HEK293 (cell line): ENCODE measurements around the gene BORCS5.

ENCODE experiments used
- ZNF513 ChIP-seq: fragments of 450-650 bp; IDR thresholded peaks from 2 replicates; pipeline ENCODE4 v1.5.1; 2018; ENCODE audit warnings: missing biosample characterization, missing genetic modification characterization
- ZNF747 ChIP-seq: fragments of 450-650 bp; formaldehyde crosslinking; IDR thresholded peaks from 2 replicates; pipeline ENCODE4 v1.5.1; 2016; ENCODE audit warnings: missing biosample characterization, missing genetic modification characterization
- TF ChIP-seq, protein P1 (sequence below): fragments of 450-650 bp; formaldehyde crosslinking; IDR thresholded peaks from 2 replicates; pipeline ENCODE4 v1.5.1; 2016; ENCODE audit warnings: missing biosample characterization, missing genetic modification characterization

DNA sequence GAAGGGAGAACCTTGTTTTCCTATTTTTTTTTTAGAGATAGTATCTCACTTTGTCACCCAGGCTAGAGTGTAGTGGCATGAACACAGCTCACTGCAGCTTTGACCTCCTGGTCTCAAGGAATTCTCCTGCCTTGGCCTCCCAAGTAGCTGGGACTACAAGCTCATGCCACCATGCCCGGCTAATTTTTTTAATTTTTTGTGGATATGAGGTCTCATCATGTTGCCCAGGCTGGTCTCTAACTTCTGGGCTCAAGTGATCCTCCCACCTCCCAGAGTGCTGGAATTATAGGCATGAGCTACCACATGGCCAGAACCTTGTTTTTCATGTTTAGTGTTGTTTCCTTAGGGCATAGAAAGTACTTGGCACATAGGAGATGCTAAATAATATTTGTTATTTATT is 20.4 kb upstream of the BORCS5 start:
- no peak for TF ChIP-seq ZNF513 (tag by site-specific recombination)
- TF ChIP-seq, protein P1, sequence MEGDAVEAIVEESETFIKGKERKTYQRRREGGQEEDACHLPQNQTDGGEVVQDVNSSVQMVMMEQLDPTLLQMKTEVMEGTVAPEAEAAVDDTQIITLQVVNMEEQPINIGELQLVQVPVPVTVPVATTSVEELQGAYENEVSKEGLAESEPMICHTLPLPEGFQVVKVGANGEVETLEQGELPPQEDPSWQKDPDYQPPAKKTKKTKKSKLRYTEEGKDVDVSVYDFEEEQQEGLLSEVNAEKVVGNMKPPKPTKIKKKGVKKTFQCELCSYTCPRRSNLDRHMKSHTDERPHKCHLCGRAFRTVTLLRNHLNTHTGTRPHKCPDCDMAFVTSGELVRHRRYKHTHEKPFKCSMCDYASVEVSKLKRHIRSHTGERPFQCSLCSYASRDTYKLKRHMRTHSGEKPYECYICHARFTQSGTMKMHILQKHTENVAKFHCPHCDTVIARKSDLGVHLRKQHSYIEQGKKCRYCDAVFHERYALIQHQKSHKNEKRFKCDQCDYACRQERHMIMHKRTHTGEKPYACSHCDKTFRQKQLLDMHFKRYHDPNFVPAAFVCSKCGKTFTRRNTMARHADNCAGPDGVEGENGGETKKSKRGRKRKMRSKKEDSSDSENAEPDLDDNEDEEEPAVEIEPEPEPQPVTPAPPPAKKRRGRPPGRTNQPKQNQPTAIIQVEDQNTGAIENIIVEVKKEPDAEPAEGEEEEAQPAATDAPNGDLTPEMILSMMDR (tag by site-specific recombination) = no peak
- no peak for TF ChIP-seq ZNF747 (tag by site-specific recombination)
